Muscle of back (tissue), 13 donors: ENCODE results near the gene PPP1R2. TPM values are rescaled to one million over a fixed set of nuclear protein-coding genes. Genes with fewer than 3 reads are reported as not detected.
A peak's percentile ranks its signal among the peaks of the same experiment; 100 is the strongest.
"Not testable (repeated sequence)": the region's sequence is repeated elsewhere in the genome, so short reads cannot be mapped to it uniquely, and the experiment has no call there.

Experiments
- DNase-seq, 3 donors: peaks; one replicate each; pipeline versions ENCODE4 v3.0.0 to v3.0.0-alpha.2; 2013
- long read RNA-seq, 9 donors: transcript quantifications; one replicate each; lab custom pipeline, GENCODE V29; 2026
- polyA plus RNA-seq, 10 donors: library from polyadenylated mRNA; unstranded; fragments of 120-200 nt; gene quantifications; one replicate each; pipeline ENCODE4 v1.2.1, GENCODE V29; 2013; ENCODE audit not compliant: insufficient read length in 10 of 10

Gene PPP1R2
- 10 to 100 TPM; 30.3 to 48.3 (median 41.6) TPM for polyA plus RNA-seq
- long read RNA-seq, donor 1, transcript PPP1R2-206 (6 exons, 3,450 nt): major isoform, 10 of 11 reads
- long read RNA-seq, donor 1, partial matches to known transcripts: 0 of 11 reads
- long read RNA-seq, donor 1, other reads (novel, unspliced or antisense): 0 of 11 reads
- long read RNA-seq, donor 2, transcript PPP1R2-206 (6 exons, 3,450 nt): major isoform, 6 of 7 reads
- long read RNA-seq, donor 2, partial matches to known transcripts: 0 of 7 reads
- long read RNA-seq, donor 2, other reads (novel, unspliced or antisense): 0 of 7 reads
- long read RNA-seq, donor 3: 0 reads
- long read RNA-seq, donor 4, partial matches to known transcripts: 0 of 4 reads
- long read RNA-seq, donor 4, other reads (novel, unspliced or antisense): 0 of 4 reads
- long read RNA-seq, donor 5, transcript PPP1R2-206 (6 exons, 3,450 nt): major isoform, 20 of 31 reads
- long read RNA-seq, donor 5, partial matches to known transcripts: 7 of 31 reads
- long read RNA-seq, donor 5, other reads (novel, unspliced or antisense): 0 of 31 reads
- long read RNA-seq, donor 6, transcript PPP1R2-206 (6 exons, 3,450 nt): major isoform, 9 of 27 reads
- long read RNA-seq, donor 6, partial matches to known transcripts: 15 of 27 reads
- long read RNA-seq, donor 6, other reads (novel, unspliced or antisense): 0 of 27 reads
- long read RNA-seq, donor 7, transcript PPP1R2-206 (6 exons, 3,450 nt): major isoform, 6 of 10 reads
- long read RNA-seq, donor 7, partial matches to known transcripts: 0 of 10 reads
- long read RNA-seq, donor 7, other reads (novel, unspliced or antisense): 0 of 10 reads
- long read RNA-seq, donor 8, transcript PPP1R2-206 (6 exons, 3,450 nt): major isoform, 7 of 8 reads
- long read RNA-seq, donor 8, partial matches to known transcripts: 0 of 8 reads
- long read RNA-seq, donor 8, other reads (novel, unspliced or antisense): 0 of 8 reads
- long read RNA-seq, donor 9, partial matches to known transcripts: 0 of 1 reads
- long read RNA-seq, donor 9, other reads (novel, unspliced or antisense): 0 of 1 reads

DNA sequence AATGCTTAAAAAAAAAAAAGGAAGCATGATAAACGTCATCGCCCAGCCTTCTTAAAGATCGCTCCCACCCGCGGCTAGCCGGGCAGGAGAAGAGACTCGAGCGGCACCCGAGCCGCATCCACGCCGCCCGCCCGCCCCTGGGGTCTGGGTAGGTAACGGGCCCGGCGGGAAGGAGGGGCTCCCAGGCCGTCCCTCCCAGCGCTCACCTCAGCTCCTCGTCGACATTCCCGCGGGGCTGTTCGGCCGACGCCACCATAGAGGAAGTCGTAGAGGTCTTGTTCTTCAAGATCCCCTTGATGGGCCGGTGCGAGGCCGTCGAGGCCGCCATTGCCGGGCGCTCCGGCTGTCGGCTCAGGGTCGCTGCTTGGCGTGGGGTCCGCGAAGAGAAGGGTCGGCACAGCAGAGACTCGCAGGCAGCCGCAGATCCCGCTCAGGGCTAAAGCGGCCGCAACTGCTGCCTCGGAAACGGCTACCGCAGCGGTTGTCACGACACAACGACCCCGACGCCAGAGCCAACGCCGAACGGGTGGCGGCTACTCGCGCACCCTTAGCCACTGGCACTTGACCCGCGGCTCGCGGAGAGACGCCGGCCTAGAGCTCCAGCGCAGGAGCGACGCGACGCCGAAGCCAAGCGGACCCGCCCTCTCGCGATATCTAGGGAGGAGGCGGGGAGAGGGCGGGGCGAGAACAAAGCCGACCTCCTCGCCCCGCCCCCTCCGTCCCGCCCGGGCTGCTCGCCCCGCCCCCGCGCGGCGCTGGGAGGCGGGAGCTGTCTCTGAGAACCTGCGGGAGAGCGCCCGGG is at the start of gene PPP1R2:
PPP1R2 (minus strand) TSS at position 628 of the 802 bp plus-strand sequence; CDS start at position 328, 300 bp downstream.
- DNase-seq: peak; percentile 93 to 98 (median 96)

GRCh38 chr3:195591852-195592251 is 48.7 kb upstream of the PPP1R2 start:
- DNase-seq: peak in 1 of 3 donors; percentile 12

DNA sequence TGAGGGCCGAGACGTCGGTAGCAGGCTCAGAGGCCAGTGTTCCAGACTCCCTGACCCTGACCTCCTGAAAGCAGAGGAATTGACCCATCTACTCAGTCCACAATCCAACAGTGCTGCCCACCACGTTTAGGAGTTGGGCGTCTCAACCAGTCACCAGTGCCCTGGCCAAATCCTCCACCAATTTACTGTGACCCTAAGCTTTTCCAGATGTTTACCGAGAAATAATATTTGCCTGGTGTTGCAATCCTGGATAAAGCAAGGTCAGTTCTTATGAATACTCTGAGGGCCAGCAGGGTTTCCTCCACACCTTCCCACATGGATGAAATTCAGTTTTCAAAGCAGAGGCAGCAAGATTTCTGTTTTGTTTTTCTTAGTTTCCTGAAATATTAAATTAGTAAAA is 48.1 kb upstream of the PPP1R2 start:
- DNase-seq: peak in 1 of 3 donors; percentile 30

DNA sequence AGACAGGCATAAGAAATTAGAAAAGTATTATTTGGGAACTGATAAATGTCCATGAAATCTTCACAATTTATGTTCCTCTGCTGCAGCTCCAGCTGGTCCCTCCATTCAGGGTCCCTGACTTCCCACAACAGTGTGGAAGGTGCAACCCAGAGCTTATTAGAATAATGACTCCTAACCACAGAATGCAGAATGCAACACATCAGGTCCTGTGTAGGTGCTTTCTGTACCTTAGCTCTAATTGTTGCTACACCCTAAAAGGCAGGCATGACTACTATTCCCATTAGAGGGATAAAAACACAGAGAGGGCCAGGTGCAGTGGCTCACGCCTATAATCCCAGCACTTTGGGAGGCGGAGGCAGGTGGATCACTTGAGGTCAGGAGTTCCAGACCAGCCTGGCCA is 47.3 kb upstream of the PPP1R2 start:
- DNase-seq: not testable (repeated sequence)

- not testable (repeated sequence) for DNase-seq
These were observed 46.7 kb upstream of the PPP1R2 start for GRCh38 chr3:195589796-195590195.

GRCh38 chr3:195587824-195588223 is 44.7 kb upstream of the PPP1R2 start:
- DNase-seq: no peak

DNA sequence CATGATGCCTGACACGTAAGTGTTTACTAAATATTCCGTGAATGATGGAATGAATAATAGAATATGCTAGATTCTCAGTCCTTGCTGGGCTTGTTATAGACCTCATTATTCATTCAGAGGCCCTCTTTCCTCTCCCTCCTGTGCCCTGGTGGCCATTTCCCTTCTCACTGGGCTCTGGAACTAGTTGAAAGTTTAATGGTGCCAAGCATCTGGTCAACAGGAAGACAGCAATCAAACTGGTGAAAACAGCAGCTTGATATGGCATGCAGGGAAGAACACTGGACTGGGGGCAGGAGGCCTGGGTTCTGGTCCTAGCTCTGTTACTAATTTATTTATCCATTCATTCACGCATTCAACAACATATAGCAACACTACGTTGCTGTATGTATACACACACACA is 44.3 kb upstream of the PPP1R2 start:
- no peak for DNase-seq

GRCh38 chr3:195584543-195584870 is 41.4 kb upstream of the PPP1R2 start:
- no peak for DNase-seq

- peak; percentile 39 to 89 (median 52) for DNase-seq
These were observed 40.9 kb upstream of the PPP1R2 start, which contains the start of gene APOD for GRCh38 chr3:195583831-195584542. Gene APOD (minus strand): TSS chr3:195583940. CDS start chr3:195579461, 4,479 bp downstream.

GRCh38 chr3:195582947-195583346 is 39.8 kb upstream of the PPP1R2 start:
- no peak for DNase-seq

DNA sequence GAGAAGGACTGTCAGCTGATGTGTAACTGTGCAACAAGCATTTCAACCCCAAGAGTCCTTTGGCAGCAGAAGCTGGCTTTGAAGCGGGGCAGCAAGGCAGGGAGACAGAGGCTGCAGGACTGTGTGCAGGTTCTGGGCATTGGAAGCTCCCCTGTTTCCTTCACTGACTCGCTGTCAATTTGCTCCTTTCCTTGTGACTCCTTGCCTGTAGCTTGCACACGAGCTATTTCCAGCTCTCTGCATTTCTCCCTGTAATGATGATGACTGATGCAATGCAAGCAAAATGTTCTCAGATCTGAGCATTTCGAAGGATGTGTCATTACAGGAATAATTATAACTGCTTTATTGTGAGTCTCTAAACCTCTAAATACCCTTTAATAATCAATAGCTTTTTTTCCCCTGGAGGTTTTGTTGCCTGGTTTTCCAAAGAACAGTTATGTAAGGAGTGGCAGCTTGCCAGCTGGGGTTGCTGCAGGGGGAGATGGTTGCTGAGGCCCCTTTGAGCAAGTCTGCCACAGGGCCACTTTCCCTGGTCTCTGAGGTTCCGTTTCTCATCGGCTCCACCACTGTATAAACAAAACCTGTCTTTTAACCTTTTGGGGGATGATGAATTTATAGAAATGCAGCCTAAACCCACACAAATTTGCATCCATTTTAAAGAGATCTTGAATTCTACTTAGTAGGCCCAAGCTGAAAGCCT is 37.8 kb upstream of the PPP1R2 start:
- DNase-seq: peak in 2 of 3 donors; percentile 38 to 57

- no peak for DNase-seq
These were observed 36.2 kb upstream of the PPP1R2 start for GRCh38 chr3:195579281-195579680.

- no peak for DNase-seq
These were observed 35.4 kb upstream of the PPP1R2 start for GRCh38 chr3:195578565-195578964.

DNA sequence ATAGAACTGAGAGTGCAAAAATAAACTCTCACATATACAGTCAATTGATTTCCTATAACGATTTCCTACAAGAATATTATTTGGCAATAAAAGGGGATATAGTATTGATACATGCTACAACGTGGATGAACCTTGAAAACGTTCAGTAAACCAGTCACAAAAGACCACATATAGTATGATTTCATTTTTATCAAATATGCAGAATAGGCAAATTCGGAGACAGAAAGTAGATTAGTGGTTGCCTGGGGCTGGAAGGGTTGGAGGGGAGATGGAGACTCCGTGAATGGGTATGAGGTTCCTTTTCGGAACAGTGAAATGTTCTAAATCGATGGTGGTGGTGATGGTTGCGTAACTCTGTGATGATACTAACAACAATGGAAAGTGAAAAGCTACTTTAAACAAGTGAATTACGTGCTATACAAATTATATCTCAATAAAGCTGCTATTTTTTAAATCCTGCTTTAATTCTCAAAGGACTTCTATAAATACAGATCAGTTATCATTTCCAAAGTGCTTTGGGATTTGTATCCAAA is 34.6 kb upstream of the PPP1R2 start:
- DNase-seq: no peak

GRCh38 chr3:195574497-195575304 is 31.6 kb upstream of the PPP1R2 start:
- DNase-seq: peak in 1 of 3 donors; percentile 11

GRCh38 chr3:195573611-195574496 is 30.7 kb upstream of the PPP1R2 start:
- DNase-seq: no peak

DNA sequence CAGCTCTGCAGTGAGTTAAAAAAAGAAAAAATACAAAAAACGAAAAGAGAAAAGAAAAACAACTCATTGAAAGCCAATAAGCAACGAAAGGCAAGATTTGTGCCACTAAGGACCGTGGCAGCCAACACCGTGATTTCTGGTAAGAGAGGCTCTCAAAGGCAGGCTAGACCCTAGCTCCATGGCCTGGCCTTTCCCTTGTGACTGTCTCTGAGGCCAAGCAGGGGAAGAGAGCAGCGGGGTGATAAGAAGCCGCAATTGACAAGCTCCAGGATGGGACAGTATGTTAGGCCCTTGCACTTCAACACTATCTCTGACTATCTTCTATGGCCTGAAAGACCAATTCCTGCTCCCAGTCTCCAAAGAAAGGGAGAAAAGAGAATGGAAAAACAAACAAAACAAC is 28.2 kb upstream of the PPP1R2 start:
- no peak for DNase-seq

- DNase-seq: no peak
These were observed 27.8 kb upstream of the PPP1R2 start for GRCh38 chr3:195570912-195571311.
